Fibroblast of lung (primary cell): ENCODE measurements around the gene C20orf202.

Experiments
- EZH2 ChIP-seq: IDR thresholded peaks from 2 replicates; pipeline ENCODE4 v1.5.1; 2012; ENCODE audit warnings: low read length, control low read depth, mild to moderate bottlenecking; ENCODE audit errors: missing control alignments
- TF ChIP-seq, protein P1 (sequence below), 2 donors: IDR thresholded peaks in 1 of 2; conservative IDR thresholded peaks in 1 of 2; 1 replicate in 1 of 2; 2 replicates in 1 of 2; pipeline ENCODE4 v1.5.1; 2011 to 2012; ENCODE audit warnings: low read length in 2 of 2, control low read depth in 1 of 2, inconsistent platforms in 1 of 2, low read depth in 1 of 2, mild to moderate bottlenecking in 1 of 2

DNA sequence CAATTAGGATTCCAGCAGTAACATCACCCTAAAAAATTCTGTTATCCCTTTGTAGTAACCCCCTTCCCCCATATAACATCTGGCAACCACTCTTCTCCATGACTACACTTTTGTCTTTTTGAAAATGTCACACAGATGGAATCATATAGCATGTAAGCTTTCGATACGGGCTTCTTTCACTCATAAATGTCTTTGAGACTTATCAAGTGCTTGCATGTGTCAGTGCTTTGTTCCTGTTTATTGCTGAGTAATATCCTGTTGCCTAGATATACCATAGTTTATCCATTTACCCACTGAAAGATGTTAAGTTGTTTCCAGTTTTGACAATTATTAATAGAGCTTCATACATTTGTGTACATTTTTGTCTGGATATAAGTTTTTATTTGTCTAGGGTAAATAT lies 52.4 kb downstream of the C20orf202 start:
- TF ChIP-seq, protein P1, sequence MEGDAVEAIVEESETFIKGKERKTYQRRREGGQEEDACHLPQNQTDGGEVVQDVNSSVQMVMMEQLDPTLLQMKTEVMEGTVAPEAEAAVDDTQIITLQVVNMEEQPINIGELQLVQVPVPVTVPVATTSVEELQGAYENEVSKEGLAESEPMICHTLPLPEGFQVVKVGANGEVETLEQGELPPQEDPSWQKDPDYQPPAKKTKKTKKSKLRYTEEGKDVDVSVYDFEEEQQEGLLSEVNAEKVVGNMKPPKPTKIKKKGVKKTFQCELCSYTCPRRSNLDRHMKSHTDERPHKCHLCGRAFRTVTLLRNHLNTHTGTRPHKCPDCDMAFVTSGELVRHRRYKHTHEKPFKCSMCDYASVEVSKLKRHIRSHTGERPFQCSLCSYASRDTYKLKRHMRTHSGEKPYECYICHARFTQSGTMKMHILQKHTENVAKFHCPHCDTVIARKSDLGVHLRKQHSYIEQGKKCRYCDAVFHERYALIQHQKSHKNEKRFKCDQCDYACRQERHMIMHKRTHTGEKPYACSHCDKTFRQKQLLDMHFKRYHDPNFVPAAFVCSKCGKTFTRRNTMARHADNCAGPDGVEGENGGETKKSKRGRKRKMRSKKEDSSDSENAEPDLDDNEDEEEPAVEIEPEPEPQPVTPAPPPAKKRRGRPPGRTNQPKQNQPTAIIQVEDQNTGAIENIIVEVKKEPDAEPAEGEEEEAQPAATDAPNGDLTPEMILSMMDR (conservative IDR thresholded peaks at IDR 0.05 in 1 of 2, IDR thresholded peaks at IDR 0.05 in 1 of 2; ENCODE audit: low read depth in 1 of 2, low read length in 2 of 2), result no peak
- TF ChIP-seq EZH2, result no peak
